Neuronal stem cell (in vitro differentiated cells): ENCODE measurements around the gene SPRED1.

Experiments
- DNase-seq: peaks from one replicate; pipeline ENCODE4 v3.0.0-alpha.2; 2013; ENCODE audit warnings: low spot score
- H2AFZ ChIP-seq: one replicate; pipeline ENCODE4 v1.6.1; 2013; ENCODE audit warnings: mild to moderate bottlenecking, low read length, inconsistent platforms
- H2AK5ac ChIP-seq: 2 replicates; pipeline ENCODE4 v1.6.1; 2013; ENCODE audit warnings: low read depth, mild to moderate bottlenecking, inconsistent platforms, low read length, moderate library complexity, mixed read lengths
- H2BK120ac ChIP-seq: 2 replicates; pipeline ENCODE4 v1.6.1; 2013; ENCODE audit warnings: low read depth, mild to moderate bottlenecking, inconsistent platforms, low read length, moderate library complexity, mixed read lengths
- H2BK12ac ChIP-seq: one replicate; pipeline ENCODE4 v1.6.1; 2013; ENCODE audit warnings: low read length, inconsistent platforms
- H2BK15ac ChIP-seq: 2 replicates; pipeline ENCODE4 v1.6.1; 2013; ENCODE audit warnings: mild to moderate bottlenecking, low read length, inconsistent platforms, mixed read lengths
- H2BK5ac ChIP-seq: one replicate; pipeline ENCODE4 v1.6.1; 2013; ENCODE audit warnings: inconsistent platforms, mild to moderate bottlenecking, low read length, moderate library complexity
- H3K14ac ChIP-seq: one replicate; pipeline ENCODE4 v1.6.1; 2013; ENCODE audit warnings: low read length, inconsistent platforms
- H3K18ac ChIP-seq: 2 replicates; pipeline ENCODE4 v1.6.1; 2013; ENCODE audit warnings: low read length, inconsistent platforms
- H3K23ac ChIP-seq: 2 replicates; pipeline ENCODE4 v1.6.1; 2013; ENCODE audit warnings: low read depth, mild to moderate bottlenecking, mixed read lengths, low read length, inconsistent platforms; ENCODE audit not compliant: poor library complexity
- H3K27ac ChIP-seq: replicated peaks from 3 replicates; pipeline ENCODE4 v1.5.1; 2013; ENCODE audit warnings: low read length, inconsistent platforms
- H3K27me3 ChIP-seq, 3 experiments: 2 replicates each; pipeline ENCODE4 v1.6.1; 2013; ENCODE audit warnings: low read length in 3 of 3, mild to moderate bottlenecking in 2 of 3, inconsistent platforms in 1 of 3, low read depth in 1 of 3, mixed read lengths in 1 of 3, moderate library complexity in 1 of 3; ENCODE audit not compliant: control insufficient read depth in 3 of 3, insufficient read depth in 3 of 3
- H3K36me3 ChIP-seq, 2 donors: replicated peaks in 1 of 2; 2 replicates each; pipeline ENCODE4 v1.6.1; 2013; ENCODE audit warnings: low read length in 2 of 2; ENCODE audit not compliant: control insufficient read depth in 2 of 2, insufficient read depth in 2 of 2
- H3K4ac ChIP-seq: 2 replicates; pipeline ENCODE4 v1.6.1; 2013; ENCODE audit warnings: inconsistent platforms, mild to moderate bottlenecking, low read length, moderate library complexity
- H3K4me1 ChIP-seq, 2 donors: 1 replicate in 1 of 2; 2 replicates in 1 of 2; pipeline ENCODE4 v1.6.1; 2013; ENCODE audit warnings: low read length in 2 of 2, low read depth in 1 of 2; ENCODE audit not compliant: control insufficient read depth in 2 of 2, insufficient read depth in 1 of 2
- H3K4me2 ChIP-seq: one replicate; pipeline ENCODE4 v1.6.1; 2013; ENCODE audit warnings: mild to moderate bottlenecking, low read length, inconsistent platforms; ENCODE audit not compliant: insufficient read depth, poor library complexity, severe bottlenecking
- H3K4me3 ChIP-seq, 2 donors: 2 replicates each; pipeline ENCODE4 v1.5.1; 2013; ENCODE audit warnings: low read length in 2 of 2, mild to moderate bottlenecking in 2 of 2, inconsistent platforms in 1 of 2, moderate library complexity in 1 of 2
- H3K79me1 ChIP-seq: one replicate; pipeline ENCODE4 v1.6.1; 2013; ENCODE audit warnings: low read depth, mild to moderate bottlenecking, inconsistent platforms, low read length, moderate library complexity
- H3K9ac ChIP-seq: one replicate; pipeline ENCODE4 v1.6.1; 2013; ENCODE audit warnings: mild to moderate bottlenecking, low read depth, low read length, inconsistent platforms; ENCODE audit not compliant: poor library complexity
- H3K9me3 ChIP-seq, 2 donors: replicated peaks in 1 of 2; 2 replicates each; pipeline versions ENCODE3 to v1.6.1; 2013; ENCODE audit warnings: low read length in 2 of 2, mild to moderate bottlenecking in 2 of 2, inconsistent platforms in 1 of 2, low read depth in 1 of 2, mixed read lengths in 1 of 2, moderate library complexity in 1 of 2; ENCODE audit not compliant: control insufficient read depth in 2 of 2, insufficient read depth in 1 of 2
- H4K8ac ChIP-seq: one replicate; pipeline ENCODE4 v1.6.1; 2013; ENCODE audit warnings: low read depth, mild to moderate bottlenecking, inconsistent platforms, low read length, moderate library complexity
- H4K91ac ChIP-seq: one replicate; pipeline ENCODE4 v1.6.1; 2013; ENCODE audit warnings: low read length, low read depth, mild to moderate bottlenecking, inconsistent platforms; ENCODE audit not compliant: poor library complexity
- WGBS, 2 donors: extraction: QIAGEN DNeasy Blood & Tissue Kit; methylation state at CpG; one replicate each; pipeline ENCODE4 v1.1.7; 2013; ENCODE audit warnings: missing lambda C conversion rate in 2 of 2, mixed read lengths in 1 of 2; ENCODE audit not compliant: insufficient read length in 2 of 2, insufficient replicate concordance in 1 of 2; ENCODE audit errors: extremely low coverage in 2 of 2; 5-methylcytosine and 5-hydroxymethylcytosine counted together

The SPRED1 gene

GRCh38 chr15:38255690-38256089 lies 3.1 kb downstream of the SPRED1 start:
- H4K91ac ChIP-seq, result no peak overlapping the region
- H3K4ac ChIP-seq, result no peak overlapping the region
- H2BK120ac ChIP-seq, result no peak overlapping the region
- no peak overlapping the region for H3K4me2 ChIP-seq
- no peak overlapping the region for H2BK12ac ChIP-seq
- DNase-seq, result no peak
- no CpG with 5 or more reads among the region's 2 CpGs for WGBS, 2 donors
- no peak overlapping the region for H2BK15ac ChIP-seq
- no peak overlapping the region for H2AFZ ChIP-seq
- no peak overlapping the region for H3K23ac ChIP-seq
- H3K9me3 ChIP-seq, result no peaks in the 10 kb centered on the region
- no peak overlapping the region for H2AK5ac ChIP-seq
- no peaks in the 10 kb centered on the region for H3K27me3 ChIP-seq
- no peak overlapping the region for H4K8ac ChIP-seq
- H3K4me3 ChIP-seq, result peak overlapping the region in 1 of 2 donors; percentile 76
- H3K27ac ChIP-seq, result no peak overlapping the region
- H3K4me1 ChIP-seq, result peaks cover 3 to 16% of the 10 kb centered on the region in 2 donors
- no peak overlapping the region for H3K18ac ChIP-seq
- peaks cover 0 to 33% of the 10 kb centered on the region in 2 donors for H3K36me3 ChIP-seq
- no peak overlapping the region for H3K14ac ChIP-seq
- H2BK5ac ChIP-seq, result no peak overlapping the region
- no peaks in the 10 kb centered on the region for H3K79me1 ChIP-seq
- H3K9ac ChIP-seq, result no peak overlapping the region

GRCh38 chr15:38257676-38258075 lies 5.0 kb downstream of the SPRED1 start:
- Histone ChIP-seq H4K8ac (no peak overlapping the region), H4K91ac (no peak overlapping the region), H3K23ac (no peak overlapping the region), H3K9ac (no peak overlapping the region), H2AK5ac (no peak overlapping the region), H3K4me1 (peaks cover 3 to 16% of the 10 kb centered on the region in 2 donors), H2BK12ac (no peak overlapping the region), H3K4me2 (no peak overlapping the region), H3K79me1 (peaks cover 3% of the 10 kb centered on the region), H2BK120ac (no peak overlapping the region), H3K9me3 (peaks cover 0 to 5% of the 10 kb centered on the region in 2 donors), H2BK5ac (no peak overlapping the region), H3K14ac (no peak overlapping the region), H3K27me3 (no peaks in the 10 kb centered on the region), H3K36me3 (peaks cover 0 to 52% of the 10 kb centered on the region in 2 donors), H3K4me3 (peak overlapping the region in 1 of 2 donors; percentile 76), H2AFZ (no peak overlapping the region), H2BK15ac (no peak overlapping the region), H3K27ac (no peak overlapping the region), H3K18ac (no peak overlapping the region), H3K4ac (no peak overlapping the region)
- DNase-seq, result no peak
- WGBS, 2 donors, result no CpG with 5 or more reads among the region's 2 CpGs

GRCh38 chr15:38259134-38259533 lies 6.5 kb downstream of the SPRED1 start:
- Histone ChIP-seq H3K18ac (no peak overlapping the region), H2BK120ac (no peak overlapping the region), H3K27ac (no peak overlapping the region), H3K4me3 (peak overlapping the region in 1 of 2 donors; percentile 76), H2BK12ac (no peak overlapping the region), H3K4me2 (no peak overlapping the region), H4K91ac (no peak overlapping the region), H3K14ac (no peak overlapping the region), H3K4me1 (peaks cover 3 to 16% of the 10 kb centered on the region in 2 donors), H3K9ac (no peak overlapping the region), H3K9me3 (peaks cover 0 to 16% of the 10 kb centered on the region in 2 donors), H2AFZ (no peak overlapping the region), H4K8ac (no peak overlapping the region), H3K79me1 (peaks cover 3% of the 10 kb centered on the region), H3K27me3 (no peaks in the 10 kb centered on the region), H2AK5ac (no peak overlapping the region), H3K4ac (no peak overlapping the region), H3K23ac (no peak overlapping the region), H2BK15ac (no peak overlapping the region), H2BK5ac (no peak overlapping the region), H3K36me3 (peaks cover 0 to 67% of the 10 kb centered on the region in 2 donors)
- DNase-seq, result no peak
- no CpG with 5 or more reads among the region's 2 CpGs for WGBS, 2 donors

GRCh38 chr15:38260077-38260476 lies 7.4 kb downstream of the SPRED1 start:
- no peak overlapping the region for H2AK5ac ChIP-seq
- no peak overlapping the region for H2BK5ac ChIP-seq
- no peak overlapping the region for H4K91ac ChIP-seq
- WGBS, 2 donors, result no CpG with 5 or more reads among the region's 2 CpGs
- H3K23ac ChIP-seq, result no peak overlapping the region
- no peak overlapping the region for H3K4me2 ChIP-seq
- peaks cover 0 to 16% of the 10 kb centered on the region in 2 donors for H3K9me3 ChIP-seq
- H3K9ac ChIP-seq, result no peak overlapping the region
- H2AFZ ChIP-seq, result no peak overlapping the region
- H3K79me1 ChIP-seq, result peaks cover 3% of the 10 kb centered on the region
- H3K18ac ChIP-seq, result no peak overlapping the region
- H4K8ac ChIP-seq, result no peak overlapping the region
- no peak overlapping the region for H3K4me3 ChIP-seq
- DNase-seq, result no peak
- no peak overlapping the region for H2BK12ac ChIP-seq
- no peak overlapping the region for H2BK15ac ChIP-seq
- H3K27me3 ChIP-seq, result no peaks in the 10 kb centered on the region
- H3K14ac ChIP-seq, result no peak overlapping the region
- H3K4ac ChIP-seq, result no peak overlapping the region
- H3K27ac ChIP-seq, result no peak overlapping the region
- H3K36me3 ChIP-seq, result peaks cover 0 to 71% of the 10 kb centered on the region in 2 donors
- peaks cover 3 to 16% of the 10 kb centered on the region in 2 donors for H3K4me1 ChIP-seq
- H2BK120ac ChIP-seq, result no peak overlapping the region
